ENCODE data around the gene GNPTAB.
"Not testable (repeated sequence)": the region's sequence is repeated elsewhere in the genome, so short reads cannot be mapped to it uniquely, and the experiment has no call there.

The GNPTAB gene

DNA sequence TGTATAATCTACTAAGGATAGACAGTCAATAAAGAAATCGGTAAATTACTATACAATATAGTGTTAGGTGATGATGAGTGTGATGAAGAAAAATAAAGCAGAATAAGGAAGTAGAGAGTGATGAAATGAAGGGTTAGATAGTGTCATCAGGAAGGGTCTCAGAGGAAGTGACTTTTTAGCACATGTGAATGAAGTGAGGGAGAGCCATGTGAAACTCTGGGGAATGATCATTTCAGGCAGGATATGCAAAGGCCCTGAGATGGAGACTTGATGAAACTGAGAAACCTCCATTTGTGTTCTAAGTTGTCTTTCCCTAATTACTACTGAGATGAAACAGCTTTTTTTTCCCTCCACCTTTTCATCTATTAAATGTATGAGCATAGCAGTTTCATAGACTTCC lies 19.4 kb upstream of the GNPTAB start:
- DNase-seq: no peak

- no peak for DNase-seq
Observed at GRCh38 chr12:101847325-101847724, 16.6 kb upstream of the GNPTAB start.

- DNase-seq: no peak
Observed at GRCh38 chr12:101845137-101845711, 14.5 kb upstream of the GNPTAB start.

- no peak for DNase-seq
Observed at GRCh38 chr12:101841069-101841468, 10.3 kb upstream of the GNPTAB start.

GRCh38 chr12:101839324-101840283 lies 8.8 kb upstream of the GNPTAB start:
- DNase-seq: peak; percentile 61

DNA sequence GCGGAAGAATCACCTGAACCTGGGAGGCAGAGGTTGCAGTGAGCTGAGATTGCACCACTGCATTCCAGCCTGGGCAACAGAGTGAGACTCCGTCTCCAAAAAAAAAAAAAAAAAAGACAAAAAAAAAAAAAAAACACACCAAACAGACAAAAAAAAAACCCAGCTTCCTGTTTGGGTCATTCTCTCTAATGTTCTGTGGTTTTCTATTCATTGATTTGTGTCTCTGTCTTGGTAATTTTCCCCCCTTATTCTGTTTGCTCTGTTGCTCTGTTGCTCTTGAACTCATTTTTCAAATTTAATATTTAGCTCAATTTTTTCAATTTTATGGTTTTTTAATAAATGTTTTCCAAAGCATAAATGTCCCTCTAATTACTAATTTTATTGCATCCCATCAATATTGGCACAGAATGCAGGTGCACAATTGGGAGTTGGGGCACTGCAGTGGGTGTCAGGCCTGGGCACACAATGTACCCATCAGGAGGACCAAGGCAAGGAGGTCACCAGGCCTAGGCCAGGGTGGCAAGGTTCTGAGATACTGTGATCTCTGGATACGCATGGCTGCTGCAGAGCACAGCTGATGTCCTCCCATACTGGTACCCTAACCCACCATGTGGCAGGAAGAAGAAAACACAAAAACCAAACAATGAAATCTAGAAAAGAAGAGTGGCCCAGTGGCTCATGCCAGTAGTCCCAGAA lies 8.0 kb upstream of the GNPTAB start:
- no peak for DNase-seq

DNA sequence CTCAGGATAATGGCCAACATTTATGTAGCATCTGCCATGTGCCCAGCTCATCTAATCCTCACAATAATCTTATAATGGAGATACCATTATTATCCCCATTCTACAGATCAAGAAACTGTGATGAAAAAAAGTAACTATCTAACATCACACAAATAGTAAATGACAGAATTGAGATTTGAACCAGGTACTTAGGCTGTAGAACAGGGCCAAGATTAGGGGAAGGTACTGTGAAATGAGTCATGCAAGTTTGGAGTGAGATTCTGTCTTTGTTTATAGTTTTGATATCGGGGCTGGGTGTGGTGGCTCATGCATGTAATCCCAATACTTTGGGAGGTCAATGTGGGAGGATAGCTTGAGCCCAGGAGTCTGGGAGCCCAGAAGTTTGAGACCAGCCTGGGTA lies 1.3 kb upstream of the GNPTAB start:
- DNase-seq: no peak

GRCh38 chr12:101829639-101830366 lies 956 bp downstream of the GNPTAB start:
- DNase-seq: no peak

DNA sequence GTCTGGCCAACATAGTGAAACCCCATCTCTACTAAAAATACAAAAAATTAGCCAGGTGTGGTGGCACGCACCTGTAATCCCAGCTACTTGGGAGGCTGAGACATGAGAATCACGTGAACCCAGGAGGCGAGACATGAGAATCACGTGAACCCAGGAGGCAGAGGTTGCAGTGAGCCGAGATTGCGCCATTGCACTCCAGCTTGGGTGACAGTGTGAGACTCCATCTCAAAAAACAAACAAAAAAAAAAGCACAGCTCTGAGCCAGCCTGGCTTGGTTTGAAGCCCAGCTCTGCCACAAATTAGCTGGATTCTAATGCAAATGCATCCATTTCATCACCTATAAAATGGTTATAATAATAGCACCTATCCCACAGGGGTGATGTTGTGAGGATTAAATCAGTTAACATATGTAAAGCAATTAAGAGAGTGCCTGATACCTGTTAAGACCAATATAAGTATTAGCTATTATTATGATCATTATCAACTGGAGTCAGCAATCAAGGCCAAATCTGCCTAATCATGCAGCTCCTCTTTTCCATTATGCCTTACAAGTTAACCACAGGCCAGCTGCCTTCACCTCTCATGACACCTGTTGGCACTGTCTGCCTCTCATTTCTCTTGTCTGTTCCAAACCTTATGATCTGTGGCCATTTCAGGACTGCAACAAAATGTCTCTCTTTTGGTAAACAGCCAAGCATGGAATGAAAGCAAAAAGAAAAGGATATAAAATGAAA lies 2.1 kb downstream of the GNPTAB start:
- DNase-seq: no peak

DNA sequence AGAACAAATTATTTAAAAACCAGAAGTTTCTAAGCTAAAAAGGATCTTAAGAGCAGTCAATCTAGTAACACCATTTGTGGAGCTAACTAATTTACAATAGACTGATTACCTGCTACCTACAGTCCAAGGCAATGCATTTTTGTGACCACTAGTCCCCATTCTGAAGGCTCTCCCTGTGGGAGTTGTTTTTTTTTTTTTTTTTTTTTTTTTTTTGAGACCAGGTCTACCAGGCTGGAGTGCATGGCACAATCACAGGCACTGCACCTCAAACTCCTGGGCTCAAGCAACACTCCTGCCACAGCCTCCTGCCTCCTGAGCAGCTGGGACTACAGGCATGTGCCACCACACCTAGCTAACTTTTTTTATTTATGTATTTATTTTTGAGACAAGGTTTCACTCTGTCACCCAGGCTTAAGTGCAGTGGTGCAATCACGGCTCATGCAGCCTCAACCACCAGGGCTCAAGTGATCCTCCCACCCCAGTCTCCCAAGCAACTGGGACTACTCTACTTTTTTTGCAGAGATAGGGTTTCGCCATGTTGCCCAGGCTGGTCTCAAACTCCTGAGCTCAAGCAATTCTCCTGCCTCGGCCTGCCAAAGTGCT lies 3.9 kb downstream of the GNPTAB start:
- no peak for DNase-seq

DNA sequence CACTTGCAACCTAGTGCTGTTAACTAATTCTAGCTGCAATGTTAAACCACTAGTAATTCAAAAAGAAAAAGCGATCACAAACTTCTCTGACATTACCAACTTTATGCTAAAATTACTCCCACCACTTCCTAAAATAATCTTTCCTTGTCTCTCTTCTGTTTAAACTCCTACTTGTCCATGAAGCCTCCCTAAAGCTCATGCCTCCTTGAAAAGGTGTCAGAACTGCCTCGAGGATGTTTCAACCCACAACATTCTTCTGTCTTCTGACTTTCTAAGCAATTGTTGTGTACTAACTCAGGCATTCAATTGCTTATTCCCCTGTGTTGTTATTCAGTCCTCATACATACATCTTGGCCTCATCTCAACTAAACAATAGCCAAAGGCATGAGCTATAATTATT lies 5.9 kb downstream of the GNPTAB start:
- DNase-seq: no peak

- DNase-seq: peak; percentile 74
Observed at GRCh38 chr12:101823891-101824290, 6.9 kb downstream of the GNPTAB start.

- no peak for DNase-seq
Observed at GRCh38 chr12:101823039-101823438, 7.7 kb downstream of the GNPTAB start.

GRCh38 chr12:101819467-101819866 lies 11.3 kb downstream of the GNPTAB start:
- no peak for DNase-seq

DNA sequence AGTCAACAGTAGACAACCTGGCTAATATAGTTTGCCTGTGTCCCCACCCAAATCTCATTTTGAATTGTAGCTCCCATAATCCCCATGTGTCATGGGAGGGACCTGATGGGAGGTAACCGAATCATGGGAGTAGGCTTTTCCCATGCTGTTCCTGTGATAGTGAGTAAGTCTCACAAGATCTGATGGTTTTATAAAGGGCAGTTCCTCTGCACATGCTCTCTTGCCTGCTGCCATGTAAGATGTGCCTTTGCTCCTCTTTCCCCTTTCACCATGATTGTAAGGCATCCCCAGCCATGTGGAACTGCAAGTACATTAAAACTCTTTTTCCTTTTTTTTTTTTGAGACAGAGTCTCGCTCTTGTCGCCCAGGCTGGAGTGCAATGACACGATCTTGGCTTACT lies 12.1 kb downstream of the GNPTAB start:
- DNase-seq: not testable (repeated sequence)

- DNase-seq: no peak
Observed at GRCh38 chr12:101813117-101813516, 17.6 kb downstream of the GNPTAB start.

DNA sequence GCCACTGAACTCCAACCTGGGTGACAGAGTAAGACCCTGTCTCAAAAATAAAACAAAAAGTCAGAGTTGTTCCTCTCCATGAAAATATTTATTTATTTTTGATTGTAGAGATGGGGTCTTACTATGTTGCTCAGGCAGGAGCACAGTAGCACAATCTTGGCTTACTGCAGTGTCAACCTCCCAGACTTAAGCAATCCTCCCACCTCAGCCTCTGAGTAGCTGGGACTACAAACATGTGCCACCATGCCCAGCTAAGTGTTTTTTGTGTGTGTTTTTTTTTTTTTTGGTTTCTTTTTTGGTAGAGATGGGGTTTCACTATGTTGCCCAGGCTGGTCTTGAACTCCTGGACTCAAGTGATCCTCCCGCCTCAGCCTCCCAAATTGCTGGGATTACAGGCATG lies 18.0 kb downstream of the GNPTAB start:
- DNase-seq: not testable (repeated sequence)

GRCh38 chr12:101811342-101811741 lies 19.4 kb downstream of the GNPTAB start:
- DNase-seq: not testable (repeated sequence)

- DNase-seq: no peak
Observed at GRCh38 chr12:101809208-101809607, 21.6 kb downstream of the GNPTAB start.

DNA sequence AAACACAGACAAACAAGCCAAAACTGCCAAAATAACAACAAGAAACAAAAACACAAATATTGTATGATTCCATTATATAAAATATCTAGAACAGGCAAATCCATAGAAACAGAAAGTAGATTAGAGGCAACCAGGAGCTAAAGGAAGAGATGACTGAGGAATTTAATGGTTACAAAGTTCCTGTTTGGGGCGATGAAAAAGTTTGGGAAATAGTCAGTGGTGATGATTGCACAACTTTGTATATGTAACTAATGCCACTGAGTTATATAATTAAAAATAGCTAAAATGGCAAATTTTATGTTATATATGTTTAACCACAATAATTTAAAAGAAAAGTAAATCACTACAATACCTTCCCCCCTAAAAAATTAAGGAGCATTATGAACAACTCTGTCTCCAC lies 24.5 kb downstream of the GNPTAB start:
- DNase-seq: no peak

GRCh38 chr12:101804409-101804808 lies 26.4 kb downstream of the GNPTAB start:
- no peak for DNase-seq

- no peak for DNase-seq
Observed at GRCh38 chr12:101803978-101804377, 26.8 kb downstream of the GNPTAB start.
